RCC 7860 (cell line): ENCODE measurements around the gene YIPF3.
"Not testable (repeated sequence)": the region's sequence is repeated elsewhere in the genome, so short reads cannot be mapped to it uniquely, and the experiment has no call there.

Experiments
- DNase-seq: peaks from one replicate; pipeline ENCODE4 v3.0.0-alpha.2; 2015; ENCODE audit warnings: low spot score
- FAIRE-seq: peaks from 2 replicates; lab custom pipeline; 2012; peaks lifted over from hg19 to GRCh38; lab: Jason Lieb, UNC

The YIPF3 gene

GRCh38 chr6:43467265-43467664, 49.5 kb downstream of the YIPF3 start:
- DNase-seq, FAIRE-seq: not testable (repeated sequence)

DNA sequence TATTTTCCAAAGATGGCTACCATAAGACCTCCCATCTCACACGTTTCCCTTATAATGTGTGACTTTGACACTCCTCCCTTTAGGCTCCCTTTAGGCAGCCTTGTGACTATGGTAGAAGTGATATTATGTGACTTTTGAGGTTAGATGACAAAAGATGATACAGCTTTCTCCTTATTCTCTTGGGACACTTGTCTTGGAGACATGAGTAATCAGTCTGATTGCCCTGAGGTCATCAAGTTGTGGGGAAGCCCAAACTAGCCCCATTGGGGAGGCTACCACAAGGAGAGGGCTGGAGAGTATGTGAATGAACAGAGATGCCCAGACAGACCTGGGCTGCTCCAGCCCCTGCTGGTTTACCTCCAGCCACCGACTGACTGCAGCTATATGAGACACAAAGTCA, 50.8 kb downstream of the YIPF3 start:
- no peak for FAIRE-seq
- no peak for DNase-seq

DNA sequence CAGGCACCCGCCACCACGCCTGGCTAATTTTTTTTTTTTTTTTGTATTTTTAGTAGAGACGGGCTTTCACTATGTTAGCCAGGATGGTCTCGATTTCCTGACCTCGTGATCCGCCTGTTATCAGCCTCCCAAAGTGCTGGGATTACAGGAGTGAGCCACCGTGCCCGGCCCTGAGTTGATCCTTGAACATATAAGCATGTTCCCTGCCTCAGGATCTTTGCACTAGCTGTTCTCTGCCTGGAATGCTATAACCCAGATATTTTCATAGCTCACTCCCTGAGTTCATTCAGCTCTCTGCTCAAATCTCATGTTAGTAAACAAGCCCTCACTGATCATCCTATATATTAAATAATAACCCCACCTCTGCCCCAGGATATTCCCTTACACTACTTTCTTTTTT, 52.4 kb downstream of the YIPF3 start:
- DNase-seq (no peak), FAIRE-seq (no peak)

DNA sequence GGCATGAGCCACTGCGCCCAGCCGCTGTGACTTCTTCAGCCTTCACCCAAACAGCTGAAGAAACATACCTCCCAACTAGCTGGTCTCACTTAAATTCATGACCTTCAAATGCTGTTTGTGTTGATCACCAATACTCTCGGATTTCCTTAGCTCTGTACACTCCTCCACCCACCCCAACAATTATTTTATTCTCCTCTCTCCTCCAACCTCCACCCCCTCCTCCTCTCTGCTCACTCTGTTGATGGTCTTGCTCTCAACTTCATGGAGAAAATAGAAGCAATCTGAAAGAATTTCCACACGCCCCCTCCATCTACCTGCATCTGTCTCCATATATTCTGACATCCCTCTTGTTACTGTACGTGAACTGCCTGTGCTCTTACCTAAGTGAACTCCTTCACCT, 54.8 kb downstream of the YIPF3 start:
- no peak for DNase-seq
- FAIRE-seq: no peak
